ENCODE measurements around the gene PSMD8. TPM values are rescaled to one million over a fixed set of nuclear protein-coding genes. Genes with fewer than 3 reads are reported as not detected.

PSMD8 gene
- total RNA-seq, 1 donor from 2014 or later, result 128 TPM

DNA sequence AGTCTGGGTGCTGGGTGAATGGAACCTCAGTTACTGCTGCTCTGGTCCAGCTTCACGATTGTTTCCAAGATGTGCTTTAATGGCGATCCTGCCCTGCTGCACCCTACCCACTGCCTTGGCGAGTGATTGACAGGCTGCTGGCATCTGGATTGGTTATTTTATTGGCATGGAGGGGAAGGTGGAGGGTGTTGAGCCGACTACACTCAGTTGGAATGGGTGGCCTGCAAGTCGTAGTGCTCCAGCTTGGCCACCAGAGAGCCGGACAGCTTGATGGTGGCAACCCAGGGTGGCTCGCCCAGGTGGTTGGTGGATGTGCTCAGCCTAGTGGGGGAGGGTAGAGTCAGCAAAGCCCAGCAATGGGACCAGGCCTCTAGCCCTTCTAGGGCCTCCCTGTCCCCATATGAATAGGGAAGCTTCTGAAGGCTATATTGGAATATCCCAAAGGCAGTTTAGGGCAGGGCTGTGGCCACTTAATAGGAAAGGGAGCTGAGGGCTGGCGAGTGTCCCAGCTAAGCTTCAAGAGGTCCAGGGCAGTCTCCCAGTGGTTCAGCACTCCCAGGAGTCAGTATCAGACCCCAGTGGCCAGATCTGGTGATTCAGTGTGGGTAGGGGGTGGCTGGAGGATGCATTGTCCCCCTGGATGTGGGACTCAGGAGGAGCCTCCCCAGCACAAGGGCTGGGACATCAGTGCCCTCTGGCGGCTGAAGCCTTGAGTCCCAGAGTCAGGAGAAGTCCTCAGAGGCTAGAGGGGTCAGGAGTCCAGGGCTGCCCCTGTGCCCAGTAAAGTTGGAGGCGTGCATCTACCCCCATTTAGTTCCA, 10.0 kb downstream of the PSMD8 start:
- H3K36me3 Mint-ChIP-seq (ENCODE audit: insufficient read depth), result peaks cover 19% of the 10 kb centered on the region

GRCh38 chr19:38385057-38385803, 10.9 kb downstream of the PSMD8 start:
- Mint-ChIP-seq H3K36me3 (ENCODE audit: insufficient read depth) (peaks cover 17% of the 10 kb centered on the region), H3K4me1 (ENCODE audit: low read depth) (peaks cover 9% of the 10 kb centered on the region), H3K27me3 (peaks cover 4% of the 10 kb centered on the region), H3K9me3 (ENCODE audit: low read depth) (no peaks in the 10 kb centered on the region), H3K27ac (peak overlapping the region; percentile 20), H3K4me3 (ENCODE audit: low read depth) (no peak overlapping the region)
- DNase-seq (ENCODE audit: low spot score, unreplicated experiment), result no peak
- TF ChIP-seq CTCF (IDR thresholded peaks at IDR 0.05; ENCODE audit: unreplicated experiment), result no peak

More for the DNA sequence above, 10.0 kb downstream of the PSMD8 start:
- DNase-seq (ENCODE audit: low spot score, unreplicated experiment), result no peak
- Mint-ChIP-seq H3K4me3 (ENCODE audit: low read depth) (no peak overlapping the region), H3K9me3 (ENCODE audit: low read depth) (no peaks in the 10 kb centered on the region), H3K4me1 (ENCODE audit: low read depth) (peaks cover 5% of the 10 kb centered on the region), H3K27ac (no peak overlapping the region), H3K27me3 (peaks cover 4% of the 10 kb centered on the region)
- peak; percentile 41 for TF ChIP-seq CTCF (IDR thresholded peaks at IDR 0.05; ENCODE audit: unreplicated experiment)

DNA sequence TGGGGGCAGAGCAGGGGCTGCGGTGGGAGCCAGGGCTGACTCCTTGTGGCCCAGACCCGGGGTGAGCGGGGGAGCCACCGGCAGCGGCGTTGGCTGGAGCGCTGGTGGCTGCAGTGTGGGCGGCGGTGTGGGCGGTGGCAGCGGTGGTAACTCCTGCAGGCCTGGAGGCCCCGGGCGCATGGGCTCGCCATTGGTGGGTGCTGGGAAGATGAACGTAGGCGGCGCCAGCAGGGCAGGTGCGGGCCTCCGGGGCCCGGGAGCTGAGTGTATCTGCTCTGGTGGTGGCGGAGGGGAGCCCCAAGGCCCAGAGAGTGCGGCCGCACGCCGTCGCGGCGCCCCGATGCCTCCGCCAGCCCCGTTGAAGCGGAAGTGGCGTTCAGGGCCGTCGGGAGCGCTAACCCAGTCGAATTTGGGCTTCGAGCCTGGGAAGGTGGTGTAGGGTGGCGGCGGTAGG, 11.5 kb downstream of the PSMD8 start:
- TF ChIP-seq CTCF (IDR thresholded peaks at IDR 0.05; ENCODE audit: unreplicated experiment), result no peak
- H3K36me3 Mint-ChIP-seq (ENCODE audit: insufficient read depth), result peaks cover 15% of the 10 kb centered on the region
- no peaks in the 10 kb centered on the region for H3K9me3 Mint-ChIP-seq (ENCODE audit: low read depth)
- H3K27me3 Mint-ChIP-seq, result peaks cover 6% of the 10 kb centered on the region
- no peak overlapping the region for H3K4me3 Mint-ChIP-seq (ENCODE audit: low read depth)
- no peak for DNase-seq (ENCODE audit: low spot score, unreplicated experiment)
- peaks cover 9% of the 10 kb centered on the region for H3K4me1 Mint-ChIP-seq (ENCODE audit: low read depth)
- H3K27ac Mint-ChIP-seq, result no peak overlapping the region

GRCh38 chr19:38386300-38386970, 12.1 kb downstream of the PSMD8 start:
- no peak for DNase-seq (ENCODE audit: low spot score, unreplicated experiment)
- no peak overlapping the region for H3K27ac Mint-ChIP-seq
- H3K9me3 Mint-ChIP-seq (ENCODE audit: low read depth), result no peaks in the 10 kb centered on the region
- H3K36me3 Mint-ChIP-seq (ENCODE audit: insufficient read depth), result peaks cover 16% of the 10 kb centered on the region
- no peak overlapping the region for H3K4me3 Mint-ChIP-seq (ENCODE audit: low read depth)
- no peak for TF ChIP-seq CTCF (IDR thresholded peaks at IDR 0.05; ENCODE audit: unreplicated experiment)
- H3K4me1 Mint-ChIP-seq (ENCODE audit: low read depth), result peaks cover 9% of the 10 kb centered on the region
- H3K27me3 Mint-ChIP-seq, result peaks cover 8% of the 10 kb centered on the region

DNA sequence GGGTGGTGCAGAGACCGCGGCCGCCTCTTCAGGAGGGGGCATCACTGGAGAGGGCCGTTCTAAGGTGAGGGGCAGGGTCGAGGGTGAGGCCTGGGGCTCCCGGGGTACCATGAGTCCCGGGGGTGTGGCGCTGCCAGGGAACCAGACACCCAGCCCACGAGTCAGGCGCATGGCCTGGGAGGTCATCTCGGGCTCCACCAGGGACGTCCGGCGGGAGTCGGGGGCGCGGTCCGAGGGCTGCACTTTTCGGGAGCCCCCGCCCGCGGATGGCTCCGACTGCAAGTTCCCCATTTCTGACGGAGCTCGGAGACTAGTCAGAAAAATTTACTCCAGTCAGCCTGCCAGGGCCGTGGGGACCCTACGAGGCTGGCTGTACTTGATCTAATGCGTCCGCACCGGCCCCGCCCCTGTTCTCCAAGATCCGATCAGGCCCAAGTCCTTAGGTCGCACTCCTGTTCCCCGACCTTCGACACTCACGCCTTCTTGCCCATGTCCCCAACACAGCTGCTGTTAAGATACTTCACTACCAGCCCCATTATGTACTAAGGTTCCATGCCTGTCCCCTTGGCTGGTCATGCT, 12.7 kb downstream of the PSMD8 start:
- peaks cover 9% of the 10 kb centered on the region for H3K4me1 Mint-ChIP-seq (ENCODE audit: low read depth)
- peaks cover 13% of the 10 kb centered on the region for H3K36me3 Mint-ChIP-seq (ENCODE audit: insufficient read depth)
- no peak for TF ChIP-seq CTCF (IDR thresholded peaks at IDR 0.05; ENCODE audit: unreplicated experiment)
- no peaks in the 10 kb centered on the region for H3K9me3 Mint-ChIP-seq (ENCODE audit: low read depth)
- no peak for DNase-seq (ENCODE audit: low spot score, unreplicated experiment)
- H3K4me3 Mint-ChIP-seq (ENCODE audit: low read depth), result peak overlapping the region; percentile 84
- H3K27me3 Mint-ChIP-seq, result peaks cover 8% of the 10 kb centered on the region
- H3K27ac Mint-ChIP-seq, result peak overlapping the region; percentile 77
